GM18502 (cell line): Measurements from ENCODE around the gene PSMD12.
"Not testable (repeated sequence)": the region's sequence is repeated elsewhere in the genome, so short reads cannot be mapped to it uniquely, and the experiment has no call there.

Source experiments
- ATAC-seq: cut with Tn5 transposase; IDR thresholded peaks from one replicate; pipeline ENCODE4 v1.9.1; 2021; ENCODE audit warnings: mild to moderate bottlenecking; ENCODE audit not compliant: unreplicated experiment, poor library complexity

Gene PSMD12

DNA sequence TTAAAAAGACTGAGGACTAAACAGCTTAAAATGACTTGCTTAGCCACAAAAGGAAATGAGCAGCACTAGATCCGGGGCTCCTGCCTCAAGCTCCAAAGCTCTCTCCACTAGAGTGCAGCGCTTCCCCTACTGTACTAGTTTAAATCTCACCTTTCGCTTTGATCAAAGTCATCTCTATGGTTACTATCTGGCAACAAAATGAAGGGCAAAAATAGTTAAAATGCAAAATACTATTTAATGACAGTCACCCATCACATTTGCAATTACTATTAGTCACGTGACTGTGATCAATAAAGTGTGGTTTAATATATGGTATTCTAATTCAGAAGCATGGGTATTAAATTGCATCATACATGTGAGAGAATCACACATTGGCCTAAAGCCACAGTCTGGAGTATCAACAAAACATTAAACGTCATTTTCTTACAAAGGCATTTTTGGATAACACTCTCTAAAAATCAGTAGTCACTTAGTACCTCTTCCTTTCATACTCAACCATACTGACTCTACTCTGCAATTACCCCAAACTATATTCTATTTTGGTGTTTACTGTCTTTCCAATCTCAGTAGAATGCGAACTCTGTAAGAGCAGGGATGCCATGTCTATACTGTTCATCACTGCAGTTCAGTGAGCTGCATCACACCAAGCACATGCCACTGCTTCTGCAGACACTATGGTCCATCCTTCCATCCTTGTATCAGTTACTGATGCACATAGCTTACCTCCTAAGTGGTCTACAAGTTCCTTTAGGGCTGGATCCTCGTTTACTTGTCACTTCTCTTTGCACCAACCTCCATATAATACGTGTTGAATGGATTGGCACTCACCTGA is 6.2 kb downstream of the PSMD12 start:
- ATAC-seq, result no peak

DNA sequence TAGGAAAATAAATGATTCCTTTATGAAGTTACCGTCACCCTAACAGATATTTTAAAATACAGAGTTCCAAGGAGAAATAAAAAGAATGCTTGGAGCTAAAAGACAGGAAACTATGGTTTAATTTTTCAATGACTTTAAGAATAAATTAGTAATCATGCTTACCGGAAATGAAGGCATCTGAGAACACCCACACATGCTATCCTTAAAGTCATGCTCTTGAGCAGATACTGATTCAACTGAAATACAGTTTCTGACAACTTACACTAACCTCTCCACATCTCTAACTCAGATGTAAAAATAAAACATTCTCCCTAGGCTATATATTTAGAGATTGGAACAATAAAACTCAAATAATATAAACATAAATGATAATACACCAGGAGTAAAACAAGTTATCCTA is 7.8 kb downstream of the PSMD12 start:
- ATAC-seq, result no peak

DNA sequence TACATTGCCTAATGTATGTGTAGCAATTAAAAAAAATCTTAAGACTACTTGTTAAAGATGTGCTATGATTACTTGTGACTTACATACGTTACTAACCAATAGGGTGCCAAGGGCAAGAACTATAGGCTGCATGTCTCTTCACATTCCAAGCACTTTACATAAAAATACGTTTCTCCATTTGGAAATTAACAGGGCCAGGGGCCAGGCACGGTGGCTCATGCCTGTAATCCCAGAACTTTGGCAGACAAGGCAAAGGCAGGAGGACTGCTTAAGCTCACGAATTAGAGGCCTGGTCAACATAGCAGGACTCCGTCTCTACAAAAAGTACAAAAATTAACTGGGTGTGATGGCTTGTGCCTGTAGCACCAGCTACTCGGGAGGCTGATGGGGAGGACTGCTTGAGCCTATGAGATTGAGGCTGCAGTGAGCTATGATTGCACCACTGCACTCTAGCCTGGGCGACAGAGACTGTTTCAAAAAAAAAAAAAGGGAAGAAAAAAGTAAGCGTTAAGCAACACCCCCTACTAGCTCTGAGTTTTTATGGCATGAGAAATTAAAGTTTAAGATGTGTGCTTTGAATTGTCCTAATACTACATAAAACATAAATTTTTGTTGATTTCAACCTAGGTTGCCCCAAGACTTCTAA is 12.3 kb downstream of the PSMD12 start:
- no peak for ATAC-seq

DNA sequence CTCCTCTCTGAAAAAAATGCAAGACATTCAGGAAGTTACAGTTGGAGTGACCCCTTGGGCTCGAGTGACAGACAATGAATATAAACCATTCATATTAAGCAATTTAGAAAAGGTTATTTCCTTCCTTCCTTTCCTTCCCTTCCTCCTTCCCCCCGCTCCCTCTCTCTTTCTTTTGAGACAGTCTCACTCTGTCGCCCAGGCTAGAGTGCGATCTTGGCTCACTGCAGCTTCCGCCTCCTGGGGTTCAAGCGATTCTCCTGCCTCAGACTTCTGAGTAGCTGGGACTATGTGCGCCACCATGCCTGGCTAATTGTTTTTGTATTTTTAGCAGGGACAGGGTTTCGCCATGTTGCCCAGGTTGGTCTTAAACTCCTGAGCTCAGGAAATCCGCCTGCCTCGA is 13.2 kb downstream of the PSMD12 start:
- ATAC-seq, result no peak

DNA sequence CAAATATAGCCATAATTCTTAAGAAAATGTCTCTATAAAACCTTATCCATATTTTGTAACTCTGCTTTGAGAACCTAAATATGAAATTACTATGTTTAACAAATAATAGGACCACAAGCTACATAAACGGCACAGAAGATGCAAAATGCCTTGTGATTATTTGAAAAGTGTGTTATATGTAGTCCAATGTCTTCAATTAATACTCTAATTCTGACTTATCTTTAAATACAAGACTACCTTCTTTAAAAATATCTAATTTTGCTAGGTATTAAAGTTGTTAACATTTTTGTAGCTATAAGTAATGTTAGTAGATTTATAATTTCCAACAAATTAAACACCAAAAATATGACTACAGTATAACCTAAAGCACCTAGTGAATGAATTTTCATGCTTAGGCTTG is 17.0 kb downstream of the PSMD12 start:
- ATAC-seq, result no peak

DNA sequence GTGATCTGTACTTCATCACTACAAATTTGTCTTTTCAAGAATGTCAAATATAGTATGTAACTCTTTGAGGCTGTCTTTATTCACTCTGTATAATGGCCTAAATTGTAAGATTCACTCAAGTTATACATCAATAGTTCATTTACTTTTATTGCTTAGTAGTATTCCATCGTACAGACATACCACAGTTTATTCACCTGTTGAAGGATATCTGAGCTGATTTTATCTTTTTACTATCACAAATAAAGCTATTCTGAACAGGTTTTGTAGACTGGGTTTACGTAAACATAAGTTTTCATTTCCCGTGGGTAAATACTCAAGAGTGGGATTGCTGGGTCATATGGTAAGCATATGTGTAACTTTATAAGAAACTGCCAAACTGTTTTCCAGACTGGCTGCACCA is 18.6 kb downstream of the PSMD12 start:
- ATAC-seq, result no peak

DNA sequence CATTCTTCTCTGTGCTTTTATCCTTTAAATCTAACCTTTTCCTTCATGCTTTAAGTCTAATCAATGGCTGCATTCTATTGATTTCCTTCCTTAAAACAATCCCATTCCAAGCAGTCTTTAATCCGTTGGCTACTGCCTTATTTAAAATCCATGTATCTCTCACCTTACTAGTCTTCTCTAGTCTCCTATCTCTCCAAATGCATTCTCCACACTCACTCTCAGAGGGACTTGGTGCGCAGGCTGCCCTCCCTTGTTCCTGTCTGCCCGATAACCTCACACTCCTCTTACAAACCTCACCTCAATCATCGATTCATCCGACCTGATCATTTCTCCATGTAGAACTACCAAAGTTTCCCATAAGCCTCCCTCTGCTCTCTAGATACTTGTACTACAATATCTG is 23.1 kb downstream of the PSMD12 start:
- ATAC-seq, result no peak

DNA sequence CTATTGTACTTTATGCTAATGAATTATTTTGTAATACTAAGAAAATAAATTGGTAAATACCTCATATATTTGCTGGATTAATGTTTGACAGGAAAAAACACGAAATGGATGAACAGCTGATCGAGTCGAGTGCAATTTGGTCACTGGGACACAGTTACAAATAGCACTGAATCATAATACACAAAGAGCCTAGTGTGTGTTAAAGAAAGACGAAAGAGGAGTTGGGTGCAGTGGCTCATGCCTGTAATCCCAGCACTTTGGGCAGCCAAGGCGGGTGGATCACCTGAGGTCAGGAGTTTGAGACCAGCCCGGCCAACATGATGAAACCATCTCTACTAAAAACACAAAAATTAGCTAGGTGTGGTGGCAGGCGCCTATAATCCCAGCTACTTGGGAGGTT is 28.0 kb downstream of the PSMD12 start:
- ATAC-seq, result not testable (repeated sequence)

DNA sequence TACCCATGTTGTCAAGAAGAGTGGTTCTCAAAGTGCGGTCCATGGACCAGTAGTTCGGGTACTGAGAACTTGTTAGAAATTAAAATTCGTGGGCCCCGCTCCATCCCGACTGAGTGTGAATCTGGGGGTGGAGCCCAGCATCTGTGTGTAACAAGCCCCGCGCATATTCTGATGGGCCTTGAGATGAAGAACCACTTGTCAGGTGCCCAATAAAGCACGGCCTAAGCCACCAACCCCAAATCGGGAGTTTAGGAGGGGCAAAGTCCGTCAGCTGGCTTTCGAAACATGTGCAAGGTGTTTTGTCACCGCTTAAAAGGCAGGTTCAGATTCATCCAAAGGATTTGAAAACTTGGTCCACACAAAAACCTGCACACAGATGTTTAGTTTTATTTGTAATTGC is 29.5 kb downstream of the PSMD12 start:
- ATAC-seq, result no peak

DNA sequence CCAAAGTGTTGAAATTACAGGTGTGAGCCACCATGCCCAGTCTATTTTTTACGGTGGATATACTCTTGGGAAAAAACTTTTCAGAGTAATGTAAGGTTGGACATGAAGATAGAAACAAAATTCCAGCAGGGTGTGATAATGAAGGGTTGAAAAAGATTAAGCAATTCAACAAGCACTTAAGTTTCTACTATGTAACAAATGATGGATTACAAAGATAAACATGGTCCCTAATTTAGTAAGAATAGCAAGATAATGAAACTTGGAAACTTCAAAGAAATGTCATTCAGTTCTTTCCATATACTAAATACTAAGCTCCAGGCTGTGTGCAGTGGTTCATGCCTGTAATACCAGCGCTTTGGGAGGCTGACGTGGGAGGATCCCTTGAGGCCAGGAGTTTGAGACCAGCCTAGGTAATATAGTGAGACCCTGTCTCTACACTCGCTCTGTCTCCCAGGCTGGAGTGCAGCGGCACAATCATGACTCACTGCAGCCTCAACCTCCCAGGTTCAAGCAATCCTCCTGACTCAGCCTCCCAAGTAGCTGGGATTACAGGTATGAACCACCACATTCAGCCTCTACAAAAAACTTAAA is 31.0 kb downstream of the PSMD12 start:
- ATAC-seq, result no peak

DNA sequence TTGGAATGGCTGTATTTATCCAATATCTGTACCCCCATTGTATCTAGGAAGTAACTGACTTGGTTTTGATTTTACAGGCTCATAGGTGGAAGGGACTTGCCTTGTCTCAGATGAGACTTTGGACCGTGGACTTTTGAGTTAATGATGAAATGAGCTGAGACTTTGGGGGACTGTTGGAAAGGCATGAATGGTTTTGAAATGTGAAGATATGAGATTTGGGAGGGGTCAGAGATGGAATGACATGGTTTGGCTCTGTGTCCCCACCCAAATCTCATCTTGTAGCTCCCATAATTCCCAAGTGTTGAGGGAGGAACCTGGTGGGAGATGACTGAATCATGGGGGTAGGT is 34.2 kb downstream of the PSMD12 start:
- not testable (repeated sequence) for ATAC-seq

DNA sequence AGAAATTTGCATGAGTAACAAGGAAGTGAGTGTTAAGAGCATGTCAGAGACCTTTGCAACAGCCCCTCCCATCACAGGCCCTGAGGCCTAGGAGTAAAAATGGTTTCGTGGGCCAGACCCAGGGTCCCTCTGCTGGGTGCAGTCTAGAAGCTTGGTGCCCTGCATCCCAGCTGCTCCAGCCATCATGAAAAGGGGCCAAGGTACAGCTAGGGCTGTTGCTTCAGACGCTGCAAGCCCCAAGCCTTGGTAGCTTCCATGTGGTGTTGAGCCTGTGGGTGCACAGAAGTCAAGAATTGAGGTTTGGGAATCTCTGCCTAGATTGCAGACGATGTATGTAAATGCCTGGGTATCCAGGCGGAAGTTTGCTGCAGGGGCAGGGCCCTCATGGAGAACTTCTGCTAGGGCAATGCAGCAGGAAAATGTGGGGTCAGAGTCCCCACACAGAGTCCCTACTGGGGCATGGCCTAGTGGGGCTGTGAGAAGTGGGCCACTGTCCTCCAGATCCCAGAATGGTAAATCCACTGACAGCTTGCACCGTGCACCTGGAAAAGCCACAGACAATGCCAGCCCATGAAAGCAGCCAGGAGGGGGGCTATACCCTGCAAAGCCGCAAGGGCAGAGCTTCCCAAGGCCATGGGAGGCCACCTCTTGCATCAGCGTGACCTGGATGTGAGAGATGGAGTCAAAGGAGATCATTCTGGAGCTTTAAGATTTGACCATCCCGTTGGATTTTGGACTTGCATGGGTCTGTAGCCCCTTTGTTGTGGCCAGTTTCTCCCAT is 34.8 kb downstream of the PSMD12 start:
- ATAC-seq, result not testable (repeated sequence)

DNA sequence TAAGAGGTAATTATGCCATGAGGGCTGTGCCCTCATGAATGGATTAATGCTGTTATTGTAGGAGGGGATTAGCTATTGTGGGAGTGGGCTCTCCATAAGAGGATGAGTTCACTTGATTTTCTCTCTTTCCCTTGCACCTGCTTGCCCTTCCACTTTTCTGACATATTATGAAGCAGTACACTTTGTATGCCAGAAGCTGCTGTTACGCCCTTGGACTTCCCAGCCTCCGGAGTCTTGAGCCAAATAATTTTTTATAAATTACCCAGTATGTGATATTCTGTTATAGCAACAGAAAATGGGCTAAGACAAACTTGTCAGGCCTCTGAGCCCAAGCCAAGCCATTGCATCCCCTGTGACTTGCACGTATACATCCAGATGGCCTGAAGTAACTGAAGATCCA is 38.4 kb downstream of the PSMD12 start:
- ATAC-seq, result no peak

DNA sequence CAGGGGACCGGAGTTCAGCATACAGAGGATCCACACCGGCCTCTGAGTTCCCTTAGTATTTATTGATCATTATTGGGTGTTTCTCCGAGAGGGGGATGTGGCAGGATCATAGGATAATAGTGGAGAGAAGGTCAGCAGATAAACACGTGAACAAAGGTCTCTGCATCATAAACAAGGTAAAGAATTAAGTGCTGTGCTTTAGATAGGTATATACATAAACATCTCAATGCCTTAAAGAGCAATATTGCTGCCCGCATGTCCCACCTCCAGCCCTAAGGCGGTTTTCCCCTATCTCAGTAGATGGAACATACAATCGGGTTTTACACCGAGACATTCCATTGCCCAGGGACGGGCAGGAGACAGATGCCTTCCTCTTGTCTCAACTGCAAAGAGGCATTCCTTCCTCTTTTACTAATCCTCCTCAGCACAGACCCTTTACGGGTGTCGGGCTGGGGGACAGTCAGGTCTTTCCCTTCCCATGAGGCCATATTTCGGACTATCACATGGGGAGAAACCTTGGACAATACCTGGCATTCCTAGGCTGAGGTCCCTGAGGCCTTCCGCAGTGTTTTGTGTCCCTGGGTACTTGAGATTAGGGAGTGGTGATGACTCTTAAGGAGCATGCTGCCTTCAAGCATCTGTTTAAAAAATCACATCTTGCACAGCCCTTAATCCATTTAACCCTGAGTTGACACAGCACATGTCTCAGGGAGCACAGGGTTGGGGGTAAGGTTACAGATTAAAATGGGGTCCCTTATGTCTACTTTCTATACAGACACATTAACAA is 39.2 kb downstream of the PSMD12 start:
- not testable (repeated sequence) for ATAC-seq

DNA sequence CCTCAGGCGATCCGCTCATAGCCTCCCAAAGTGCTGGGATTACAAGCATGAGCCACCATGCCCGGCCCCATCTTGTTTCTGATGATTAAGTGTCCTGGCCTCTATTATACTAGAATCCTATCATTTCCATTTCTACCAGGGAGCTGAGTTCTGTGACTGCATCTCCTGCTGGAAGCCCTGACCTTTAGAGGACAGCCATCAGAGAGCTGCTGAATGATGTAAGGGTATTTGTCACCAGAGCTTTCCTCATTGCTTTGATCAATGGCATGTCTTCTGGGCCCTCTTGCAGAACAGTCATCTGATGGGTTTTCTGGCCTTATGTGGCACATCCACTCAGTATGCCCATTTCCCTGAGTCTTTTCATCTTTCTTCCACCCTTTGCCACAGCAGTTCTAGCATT is 39.9 kb downstream of the PSMD12 start:
- ATAC-seq, result no peak

DNA sequence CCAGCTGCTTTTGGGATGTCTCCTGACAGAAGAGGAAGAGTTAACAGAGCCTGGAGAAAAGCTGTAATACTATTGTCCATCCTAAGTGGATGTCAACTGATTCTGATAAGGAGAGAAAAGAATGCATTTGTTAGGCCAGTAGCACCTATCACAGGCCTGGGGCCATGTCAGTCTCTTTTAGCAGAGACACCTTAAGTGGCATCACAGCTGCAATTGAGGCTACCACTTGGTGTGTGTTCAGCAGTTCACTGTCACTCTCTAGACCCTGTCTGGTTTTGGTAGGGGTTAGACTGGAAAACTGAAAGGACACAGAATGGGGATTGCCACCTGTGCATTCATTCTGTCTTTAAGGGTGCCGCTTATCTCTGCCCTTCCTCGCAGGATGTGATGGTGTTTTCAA is 42.0 kb downstream of the PSMD12 start:
- ATAC-seq, result no peak

DNA sequence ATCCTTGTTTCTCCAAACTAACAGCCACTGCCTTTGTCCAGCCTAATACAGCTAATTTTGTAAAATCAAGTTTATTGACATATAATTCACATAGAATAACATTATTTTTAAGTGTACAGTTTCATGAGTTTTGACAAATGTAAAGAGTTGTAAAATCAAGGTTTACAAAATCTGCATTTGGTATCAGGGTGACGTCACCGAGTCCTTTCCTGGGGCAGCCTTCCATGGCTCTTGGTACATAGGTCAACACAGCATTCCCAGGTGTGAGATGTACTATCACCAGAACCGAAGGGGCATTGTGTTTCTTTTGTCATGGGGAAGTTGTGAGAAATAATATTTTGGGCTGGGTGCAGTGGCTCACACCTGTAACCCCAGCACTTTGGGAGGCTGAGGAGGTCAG is 42.9 kb downstream of the PSMD12 start:
- ATAC-seq, result no peak

DNA sequence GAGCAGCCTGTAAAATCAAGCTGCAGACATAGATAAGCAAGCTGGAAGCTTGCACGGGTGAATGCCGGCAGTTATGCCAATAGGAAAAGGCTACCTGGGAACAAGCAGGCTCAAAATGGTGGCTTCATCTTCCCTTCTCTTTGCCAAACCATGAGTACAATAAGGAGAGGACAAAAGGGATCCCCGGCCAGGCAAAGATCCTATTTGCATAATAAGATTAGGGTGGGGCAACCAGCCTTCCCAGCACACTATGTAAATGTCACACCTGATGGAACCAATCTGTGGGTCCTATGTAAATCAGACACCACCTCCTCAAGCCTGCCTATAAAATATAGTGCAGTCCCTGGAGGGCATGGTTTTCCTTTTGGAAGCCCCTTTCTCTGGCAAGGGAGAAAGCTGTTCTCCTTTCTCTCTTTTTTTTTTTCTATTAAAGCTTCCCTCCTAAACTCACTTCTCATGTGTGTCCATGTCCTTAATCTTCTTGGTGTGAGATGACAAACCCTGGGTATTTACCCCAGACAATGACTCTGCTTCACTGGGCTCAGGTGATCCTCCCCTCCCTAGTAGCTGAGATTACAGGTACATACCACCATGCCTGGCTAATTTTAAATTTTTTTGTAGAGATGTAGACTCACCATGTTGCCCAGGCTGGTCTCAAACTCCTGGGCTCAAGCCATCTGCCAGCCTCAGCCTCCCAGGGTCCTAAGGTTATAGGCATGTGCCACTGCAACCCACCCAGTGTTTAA is 44.2 kb downstream of the PSMD12 start:
- no peak for ATAC-seq

DNA sequence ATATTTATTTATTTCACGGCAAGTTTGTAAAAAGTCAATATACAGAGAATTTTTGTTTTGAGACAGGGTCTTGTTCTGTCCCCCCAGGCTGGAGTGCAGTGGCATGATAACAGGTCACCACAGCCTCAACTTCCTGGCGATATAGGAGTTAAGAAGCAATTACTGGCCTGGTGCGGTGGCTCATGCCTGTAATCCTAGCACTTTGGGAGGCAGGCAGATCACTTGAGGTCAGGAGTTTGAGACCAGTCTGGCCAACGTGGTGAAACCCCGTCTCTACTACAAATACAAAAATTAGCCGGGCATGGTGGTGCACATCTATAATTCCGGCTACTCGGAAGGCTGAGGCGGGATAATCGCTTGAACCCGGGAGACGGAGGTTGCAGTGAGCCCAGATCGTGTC is 44.9 kb downstream of the PSMD12 start:
- ATAC-seq, result not testable (repeated sequence)

DNA sequence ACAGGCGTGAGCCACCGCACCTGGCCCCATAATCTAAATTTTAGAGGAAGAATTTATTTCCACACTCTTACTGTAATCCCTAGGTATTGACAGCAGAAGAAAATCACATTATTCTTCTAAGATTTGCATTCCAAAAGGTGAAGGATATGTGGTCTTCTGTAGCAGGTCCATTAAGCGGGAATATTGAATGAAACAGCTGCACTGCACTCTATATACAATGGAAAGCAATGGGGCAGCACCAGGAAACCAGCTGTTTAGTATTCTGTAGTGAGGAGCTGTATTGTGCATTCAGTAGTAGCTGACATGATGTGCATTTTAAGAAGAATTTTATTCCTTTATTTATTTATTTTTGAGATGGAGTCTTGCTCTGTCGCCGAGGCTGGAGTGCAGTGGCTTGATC is 49.6 kb downstream of the PSMD12 start:
- no peak for ATAC-seq
